ENCODE results near the gene TMEM156.
A peak's percentile ranks its signal among the peaks of the same experiment; 100 is the strongest.

Gene TMEM156

GRCh38 chr4:38982361-38983095 lies 49.7 kb downstream of the TMEM156 start:
- TF ChIP-seq EZH2phosphoT487 (IDR thresholded peaks at IDR 0.05; ENCODE audit: low read depth) (no peak), CTCF (IDR thresholded peaks at IDR 0.05; ENCODE audit: low read depth, low read length) (no peak)
- Histone ChIP-seq H3K27ac (ENCODE audit: low read length) (no peak overlapping the region), H3K36me3 (replicated peaks; ENCODE audit: low read depth, low read length) (peaks cover 28% of the 10 kb centered on the region), H3K4me1 (ENCODE audit: low read length) (peaks cover 64% of the 10 kb centered on the region), H3K9ac (ENCODE audit: low read length) (no peak overlapping the region), H4K20me1 (ENCODE audit: insufficient read depth, low read length) (no peaks in the 10 kb centered on the region), H3K9me3 (ENCODE audit: insufficient read depth, low read length) (no peaks in the 10 kb centered on the region), H3K4me2 (ENCODE audit: low read length) (no peak overlapping the region), H3K4me3 (ENCODE audit: low read length) (no peak overlapping the region), H3K79me2 (ENCODE audit: low read length) (no peaks in the 10 kb centered on the region), H3K27me3 (ENCODE audit: low read depth, low read length) (no peaks in the 10 kb centered on the region), H2AFZ (ENCODE audit: low read depth, low read length) (no peak overlapping the region)

GRCh38 chr4:38980903-38981676 lies 51.1 kb downstream of the TMEM156 start:
- H2AFZ ChIP-seq (ENCODE audit: low read depth, low read length): no peak overlapping the region
- H3K4me1 ChIP-seq (ENCODE audit: low read length): peaks cover 51% of the 10 kb centered on the region
- H4K20me1 ChIP-seq (ENCODE audit: insufficient read depth, low read length): no peaks in the 10 kb centered on the region
- H3K4me3 ChIP-seq (ENCODE audit: low read length): no peak overlapping the region
- no peak overlapping the region; the same call in 1 of the 2 replicates for H3K9ac ChIP-seq (ENCODE audit: low read length)
- no peaks in the 10 kb centered on the region for H3K79me2 ChIP-seq (ENCODE audit: low read length)
- H3K27ac ChIP-seq (ENCODE audit: low read length): peak overlapping the region; percentile 64
- peaks cover 32% of the 10 kb centered on the region for H3K36me3 ChIP-seq (replicated peaks; ENCODE audit: low read depth, low read length)
- TF ChIP-seq EZH2phosphoT487 (IDR thresholded peaks at IDR 0.05; ENCODE audit: low read depth): no peak
- TF ChIP-seq CTCF (IDR thresholded peaks at IDR 0.05; ENCODE audit: low read depth, low read length): no peak
- peak overlapping the region; percentile 34 for H3K4me2 ChIP-seq (ENCODE audit: low read length)
- H3K27me3 ChIP-seq (ENCODE audit: low read depth, low read length): no peaks in the 10 kb centered on the region
- no peaks in the 10 kb centered on the region for H3K9me3 ChIP-seq (ENCODE audit: insufficient read depth, low read length)

- TF ChIP-seq CTCF (IDR thresholded peaks at IDR 0.05; ENCODE audit: low read depth, low read length) (no peak), EZH2phosphoT487 (IDR thresholded peaks at IDR 0.05; ENCODE audit: low read depth) (no peak)
- no peaks in the 10 kb centered on the region for H3K9me3 ChIP-seq (ENCODE audit: insufficient read depth, low read length)
- no peak overlapping the region for H3K9ac ChIP-seq (ENCODE audit: low read length)
- H3K27ac ChIP-seq (ENCODE audit: low read length): peak overlapping the region; percentile 8; the same call in 1 of the 2 replicates
- H3K4me3 ChIP-seq (ENCODE audit: low read length): no peak overlapping the region
- H3K36me3 ChIP-seq (replicated peaks; ENCODE audit: low read depth, low read length): peaks cover 32% of the 10 kb centered on the region
- no peaks in the 10 kb centered on the region for H3K79me2 ChIP-seq (ENCODE audit: low read length)
- H3K4me1 ChIP-seq (ENCODE audit: low read length): peaks cover 37% of the 10 kb centered on the region
- H4K20me1 ChIP-seq (ENCODE audit: insufficient read depth, low read length): no peaks in the 10 kb centered on the region
- no peak overlapping the region for H3K4me2 ChIP-seq (ENCODE audit: low read length)
- H2AFZ ChIP-seq (ENCODE audit: low read depth, low read length): no peak overlapping the region
- no peaks in the 10 kb centered on the region for H3K27me3 ChIP-seq (ENCODE audit: low read depth, low read length)
Observed at GRCh38 chr4:38979511-38980230, 52.5 kb downstream of the TMEM156 start.

GRCh38 chr4:38979081-38979480 lies 53.1 kb downstream of the TMEM156 start:
- Histone ChIP-seq H4K20me1 (ENCODE audit: insufficient read depth, low read length) (no peaks in the 10 kb centered on the region), H3K4me2 (ENCODE audit: low read length) (no peak overlapping the region), H3K9me3 (ENCODE audit: insufficient read depth, low read length) (no peaks in the 10 kb centered on the region), H3K4me1 (ENCODE audit: low read length) (peaks cover 35% of the 10 kb centered on the region), H3K27ac (ENCODE audit: low read length) (no peak overlapping the region), H3K27me3 (ENCODE audit: low read depth, low read length) (no peaks in the 10 kb centered on the region), H3K4me3 (ENCODE audit: low read length) (no peak overlapping the region), H3K9ac (ENCODE audit: low read length) (no peak overlapping the region), H2AFZ (ENCODE audit: low read depth, low read length) (no peak overlapping the region), H3K79me2 (ENCODE audit: low read length) (no peaks in the 10 kb centered on the region), H3K36me3 (replicated peaks; ENCODE audit: low read depth, low read length) (peaks cover 32% of the 10 kb centered on the region)
- TF ChIP-seq EZH2phosphoT487 (IDR thresholded peaks at IDR 0.05; ENCODE audit: low read depth): no peak
- TF ChIP-seq CTCF (IDR thresholded peaks at IDR 0.05; ENCODE audit: low read depth, low read length): no peak
